BLaER1 (cell line): ENCODE results near the gene MYO3A.

Experiments
- H3K27ac ChIP-seq: shearing (Covaris generic); formaldehyde crosslinking; 2 replicates; pipeline ENCODE4 v1.8.1; 2022
- H3K27me3 ChIP-seq: shearing (Covaris generic); formaldehyde crosslinking; 2 replicates; pipeline ENCODE4 v1.8.1; 2022
- H3K36me3 ChIP-seq: shearing (Covaris generic); formaldehyde crosslinking; 2 replicates; pipeline ENCODE4 v1.8.1; 2022
- H3K4me1 ChIP-seq: shearing (Covaris generic); formaldehyde crosslinking; 2 replicates; pipeline ENCODE4 v1.8.1; 2022
- H3K4me2 ChIP-seq: shearing (Covaris generic); formaldehyde crosslinking; 2 replicates; pipeline ENCODE4 v1.8.1; 2022
- H3K4me3 ChIP-seq: shearing (Covaris generic); formaldehyde crosslinking; 2 replicates; pipeline ENCODE4 v1.8.1; 2022
- H3K9ac ChIP-seq: shearing (Covaris generic); formaldehyde crosslinking; 2 replicates; pipeline ENCODE4 v1.8.1; 2022
- H3K9me3 ChIP-seq: shearing (Covaris generic); formaldehyde crosslinking; 2 replicates; pipeline ENCODE4 v1.8.1; 2022
- H4K20me1 ChIP-seq: shearing (Covaris generic); formaldehyde crosslinking; 2 replicates; pipeline ENCODE4 v1.8.1; 2022
- Cebpa-rat ChIP-seq: shearing (Covaris generic); IDR thresholded peaks from 2 replicates; pipeline ENCODE4 v1.8.1; 2022

Gene MYO3A

GRCh38 chr10:26238378-26238777 lies 304.3 kb downstream of the MYO3A start:
- no peak overlapping the region for H3K9ac ChIP-seq
- no peak for TF ChIP-seq Cebpa-rat
- no peaks in the 10 kb centered on the region for H3K36me3 ChIP-seq
- no peak overlapping the region for H3K27ac ChIP-seq
- H3K27me3 ChIP-seq = no peaks in the 10 kb centered on the region
- no peaks in the 10 kb centered on the region for H3K4me1 ChIP-seq
- H4K20me1 ChIP-seq = no peaks in the 10 kb centered on the region
- H3K4me2 ChIP-seq = no peak overlapping the region
- no peak overlapping the region for H3K4me3 ChIP-seq
- no peaks in the 10 kb centered on the region for H3K9me3 ChIP-seq

- no peaks in the 10 kb centered on the region for H3K4me1 ChIP-seq
- H3K9me3 ChIP-seq = no peaks in the 10 kb centered on the region
- H3K9ac ChIP-seq = no peak overlapping the region
- H3K4me3 ChIP-seq = no peak overlapping the region
- no peak overlapping the region for H3K27ac ChIP-seq
- TF ChIP-seq Cebpa-rat = no peak
- no peaks in the 10 kb centered on the region for H3K27me3 ChIP-seq
- no peak overlapping the region for H3K4me2 ChIP-seq
- H4K20me1 ChIP-seq = no peaks in the 10 kb centered on the region
- no peaks in the 10 kb centered on the region for H3K36me3 ChIP-seq
These were observed 308.8 kb downstream of the MYO3A start for GRCh38 chr10:26242706-26243350.

GRCh38 chr10:26243351-26243720 lies 309.3 kb downstream of the MYO3A start:
- TF ChIP-seq Cebpa-rat = no peak
- Histone ChIP-seq H3K4me2 (no peak overlapping the region), H3K27ac (no peak overlapping the region), H3K4me1 (no peaks in the 10 kb centered on the region), H3K9me3 (no peaks in the 10 kb centered on the region), H4K20me1 (no peaks in the 10 kb centered on the region), H3K36me3 (no peaks in the 10 kb centered on the region), H3K27me3 (no peaks in the 10 kb centered on the region), H3K4me3 (no peak overlapping the region), H3K9ac (no peak overlapping the region)

GRCh38 chr10:26249681-26250080 lies 315.7 kb downstream of the MYO3A start:
- Histone ChIP-seq H3K27me3 (no peaks in the 10 kb centered on the region), H4K20me1 (no peaks in the 10 kb centered on the region), H3K9ac (no peak overlapping the region), H3K4me1 (no peaks in the 10 kb centered on the region), H3K4me3 (no peak overlapping the region), H3K27ac (no peak overlapping the region), H3K36me3 (no peaks in the 10 kb centered on the region), H3K4me2 (no peak overlapping the region), H3K9me3 (no peaks in the 10 kb centered on the region)
- no peak for TF ChIP-seq Cebpa-rat

GRCh38 chr10:26251925-26252324 lies 317.9 kb downstream of the MYO3A start:
- H4K20me1 ChIP-seq = no peaks in the 10 kb centered on the region
- H3K9me3 ChIP-seq = no peaks in the 10 kb centered on the region
- H3K27ac ChIP-seq = no peak overlapping the region
- H3K36me3 ChIP-seq = no peaks in the 10 kb centered on the region
- no peaks in the 10 kb centered on the region for H3K4me1 ChIP-seq
- H3K27me3 ChIP-seq = no peaks in the 10 kb centered on the region
- no peak overlapping the region for H3K9ac ChIP-seq
- no peak overlapping the region for H3K4me2 ChIP-seq
- H3K4me3 ChIP-seq = no peak overlapping the region
- no peak for TF ChIP-seq Cebpa-rat

- TF ChIP-seq Cebpa-rat = no peak
- no peaks in the 10 kb centered on the region for H3K9me3 ChIP-seq
- H4K20me1 ChIP-seq = no peaks in the 10 kb centered on the region
These were observed 320.6 kb downstream of the MYO3A start for GRCh38 chr10:26254616-26255015.

GRCh38 chr10:26259341-26259740 lies 325.3 kb downstream of the MYO3A start:
- no peaks in the 10 kb centered on the region for H3K27me3 ChIP-seq
- no peak overlapping the region for H3K9ac ChIP-seq
- TF ChIP-seq Cebpa-rat = no peak
- no peaks in the 10 kb centered on the region for H4K20me1 ChIP-seq
- H3K36me3 ChIP-seq = no peaks in the 10 kb centered on the region
- H3K27ac ChIP-seq = no peak overlapping the region
- no peaks in the 10 kb centered on the region for H3K4me1 ChIP-seq
- no peaks in the 10 kb centered on the region for H3K9me3 ChIP-seq
- H3K4me2 ChIP-seq = no peak overlapping the region
- H3K4me3 ChIP-seq = no peak overlapping the region

More at GRCh38 chr10:26254616-26255015, 320.6 kb downstream of the MYO3A start:
- no peaks in the 10 kb centered on the region for H3K27me3 ChIP-seq
- H3K36me3 ChIP-seq = no peaks in the 10 kb centered on the region
- H3K4me3 ChIP-seq = no peak overlapping the region
- no peak overlapping the region for H3K9ac ChIP-seq
- H3K4me1 ChIP-seq = no peaks in the 10 kb centered on the region
- H3K4me2 ChIP-seq = no peak overlapping the region
- H3K27ac ChIP-seq = no peak overlapping the region
